GM12874 (cell line): ENCODE measurements around the gene EPYC.

Source experiments
- CTCF ChIP-seq: IDR thresholded peaks from 2 replicates; pipeline ENCODE4 v1.5.1; 2011; ENCODE audit warnings: low read depth, mild to moderate bottlenecking, control low read depth, low read length, moderate library complexity; ENCODE audit not compliant: insufficient read depth

EPYC gene

GRCh38 chr12:90958347-90958746, 46.4 kb downstream of the EPYC start:
- TF ChIP-seq CTCF: no peak

- no peak for TF ChIP-seq CTCF
Measured at GRCh38 chr12:90954921-90955320, 49.9 kb downstream of the EPYC start, which contains the start of gene CCER1. Gene CCER1, minus strand, starts transcription at chr12:90955176. Its CDS starts 434 bp downstream, at chr12:90954742.

GRCh38 chr12:90954428-90954827, 50.3 kb downstream of the EPYC start:
- TF ChIP-seq CTCF: no peak

GRCh38 chr12:90953956-90954421, 50.8 kb downstream of the EPYC start:
- TF ChIP-seq CTCF: peak; percentile 55

- no peak for TF ChIP-seq CTCF
Measured at GRCh38 chr12:90951432-90952105, 53.2 kb downstream of the EPYC start.

- no peak for TF ChIP-seq CTCF
Measured at GRCh38 chr12:90947869-90948268, 56.9 kb downstream of the EPYC start.

- no peak for TF ChIP-seq CTCF
Measured at GRCh38 chr12:90945070-90945649, 59.6 kb downstream of the EPYC start.
